Diencephalon (tissue), 1 donor: ENCODE data around the gene NPLOC4. TPM values are rescaled to one million over a fixed set of nuclear protein-coding genes. Genes with fewer than 3 reads are reported as not detected.

Experiments used
- small RNA-seq: library from RNA; depleted of rRNA; stranded (forward); fragments of <200 nt; gene quantifications from one replicate; pipeline ENCODE3, GENCODE V24; 2014
- total RNA-seq: library from RNA; depleted of rRNA; stranded (reverse); fragments of >200 nt; gene quantifications from one replicate; pipeline ENCODE4 v1.2.3, GENCODE V29; 2014

NPLOC4 gene
- 48.0 TPM for total RNA-seq

GRCh38 chr17:81636505-81637288, at the start of gene NPLOC4, which contains the start of gene TSPAN10:
Gene NPLOC4, minus strand, starts transcription at chr17:81637112. Its CDS starts 182 bp downstream, at chr17:81636930.
Gene TSPAN10, plus strand, starts transcription at chr17:81637196. Its CDS starts 5,217 bp downstream, at chr17:81642413.

DNA sequence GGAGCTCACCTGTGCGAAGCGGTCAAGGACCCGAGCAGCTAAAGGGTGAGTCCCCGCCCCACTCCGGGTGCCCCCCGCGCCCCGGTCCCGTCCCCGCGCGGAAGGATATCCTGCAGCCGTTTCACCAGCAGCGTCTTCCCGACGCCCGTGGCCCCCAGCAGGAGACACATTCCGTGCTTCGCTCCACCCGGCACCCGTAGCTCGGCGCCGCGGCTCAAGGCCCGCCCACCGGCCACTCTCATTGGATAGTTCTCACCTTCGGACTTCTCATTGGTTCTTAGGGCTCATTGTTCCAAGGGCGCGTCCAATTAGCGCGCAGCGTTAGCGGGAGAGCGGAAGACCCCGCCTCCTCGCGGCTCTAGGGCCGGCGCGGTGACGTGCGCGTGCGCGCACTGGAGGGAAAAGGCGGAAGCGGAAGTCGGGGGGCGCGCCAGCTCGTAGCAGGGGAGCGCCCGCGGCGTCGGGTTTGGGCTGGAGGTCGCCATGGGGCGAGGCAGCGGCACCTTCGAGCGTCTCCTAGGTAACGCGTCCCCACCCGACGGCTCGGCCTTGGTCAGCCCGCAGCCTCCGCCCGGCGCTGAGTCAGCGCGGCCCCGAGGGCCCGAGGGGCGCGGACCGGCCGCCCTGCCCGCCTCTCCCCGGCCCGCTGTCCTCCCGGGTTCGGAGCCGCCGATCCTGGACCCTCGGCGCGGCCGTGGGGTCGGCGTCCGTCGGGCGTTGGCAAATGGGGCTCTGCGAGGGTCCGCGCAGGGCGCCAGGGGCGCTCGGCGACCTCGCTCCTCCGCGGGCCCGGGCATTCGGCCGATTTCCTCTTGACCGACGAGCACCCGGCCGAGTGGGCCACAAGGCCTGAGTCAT, 46.9 kb upstream of the NPLOC4 start, which contains the start of the genes ARL16 and HGS:
Gene ARL16, minus strand, starts transcription at position 214 of the 858 bp plus-strand sequence. Its CDS starts 44 bp downstream, at position 170.
Gene HGS, plus strand, starts transcription at position 428 of the 858 bp plus-strand sequence. Its CDS starts 56 bp downstream, at position 484.

GRCh38 chr17:81666342-81667191, 29.7 kb upstream of the NPLOC4 start, which contains the start of the genes CCDC137 and OXLD1:
Gene CCDC137, plus strand, starts transcription at chr17:81666737. Its CDS starts 30 bp downstream, at chr17:81666767.
Gene OXLD1, minus strand, starts transcription at chr17:81666605. Its CDS starts 28 bp downstream, at chr17:81666577.

GRCh38 chr17:81656118-81656743, 19.3 kb upstream of the NPLOC4 start, which contains the start of gene PDE6G:
Gene PDE6G, minus strand, starts transcription at chr17:81656542. Its CDS starts 3,237 bp downstream, at chr17:81653305.

DNA sequence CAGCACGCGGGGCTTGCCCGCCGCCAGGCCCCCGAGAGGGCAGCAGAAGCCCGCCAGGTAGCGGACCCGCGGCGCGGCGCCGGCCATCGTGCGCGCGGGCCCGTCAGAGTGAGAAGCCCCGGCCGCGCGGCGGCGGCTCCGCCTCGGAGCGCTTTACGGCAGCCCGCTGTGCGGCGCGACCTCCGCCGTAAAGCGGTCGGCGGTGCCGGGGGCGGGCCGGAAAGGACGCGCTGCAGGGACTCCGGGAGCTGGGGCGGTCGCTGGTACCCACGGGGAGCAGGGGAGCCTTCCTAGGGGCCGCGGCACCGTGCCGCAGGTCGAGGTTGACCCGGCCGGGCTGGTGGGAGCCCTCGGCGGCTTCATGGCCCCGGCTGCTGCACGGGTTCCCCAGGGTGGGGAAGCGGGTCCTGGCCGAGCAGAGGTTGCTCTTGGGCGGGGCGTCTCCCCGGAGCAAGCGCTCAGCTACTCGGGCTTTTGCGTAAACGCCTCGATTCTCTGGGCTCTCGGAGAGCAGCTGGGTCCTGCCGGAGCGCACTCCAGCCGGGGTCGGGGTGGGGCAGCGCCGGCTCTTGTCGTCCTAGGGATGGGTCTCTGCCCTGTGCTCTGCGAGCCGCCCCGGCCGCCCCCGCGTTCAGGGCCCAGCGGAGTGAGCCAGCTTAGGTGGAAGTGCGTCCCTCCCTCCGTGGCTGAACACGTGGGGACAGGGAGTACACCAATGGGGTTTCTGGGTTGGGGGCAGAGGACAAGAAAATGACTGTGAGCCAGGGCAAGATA, 84.5 kb downstream of the NPLOC4 start, which contains the start of gene FAAP100:
Gene FAAP100, minus strand, starts transcription at position 110 of the 774 bp plus-strand sequence. Its CDS starts 23 bp downstream, at position 87.

DNA sequence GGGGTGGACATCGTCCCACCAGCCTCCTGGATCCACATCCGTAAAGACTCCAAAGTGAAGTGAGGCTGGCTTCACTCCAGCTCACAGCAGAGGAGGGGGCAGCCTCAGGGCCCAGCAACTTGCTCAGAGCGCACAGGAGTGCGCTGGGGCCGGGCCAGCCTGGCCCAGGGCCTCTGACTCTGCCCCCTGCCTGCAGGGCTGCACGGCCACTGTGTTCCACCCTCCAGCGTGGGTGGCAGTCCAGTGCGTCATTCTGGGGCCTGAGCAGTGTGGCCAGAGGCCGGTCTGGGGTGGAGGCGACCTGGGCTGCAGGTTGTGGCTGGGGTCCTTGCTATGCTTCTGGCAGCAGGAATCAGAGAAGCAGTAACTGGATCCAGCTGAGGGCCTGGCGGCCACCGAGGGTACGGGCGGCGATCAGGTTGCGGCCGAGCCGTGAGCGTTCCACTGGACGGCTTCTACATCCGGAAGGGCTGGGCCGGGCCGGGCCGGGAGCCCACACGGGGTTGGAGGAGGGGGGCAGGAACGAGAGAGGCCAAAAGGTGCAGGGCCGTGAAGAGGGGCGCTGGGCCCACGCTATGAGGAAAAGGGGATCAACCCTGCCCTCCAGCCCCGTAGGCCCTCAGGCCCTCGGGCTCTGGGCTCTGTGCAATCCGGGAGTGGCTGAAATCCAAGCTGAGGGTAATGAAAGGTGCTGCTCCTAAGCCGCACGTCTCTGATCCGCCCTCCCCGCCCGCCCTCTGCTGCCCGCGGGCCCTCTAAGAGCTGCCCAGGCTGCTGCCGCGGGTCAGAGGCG, 109.1 kb downstream of the NPLOC4 start, which contains the start of gene FSCN2:
Gene FSCN2, plus strand, starts transcription at position 787 of the 793 bp plus-strand sequence. CDS start 155 bp downstream, outside the sequence.

DNA sequence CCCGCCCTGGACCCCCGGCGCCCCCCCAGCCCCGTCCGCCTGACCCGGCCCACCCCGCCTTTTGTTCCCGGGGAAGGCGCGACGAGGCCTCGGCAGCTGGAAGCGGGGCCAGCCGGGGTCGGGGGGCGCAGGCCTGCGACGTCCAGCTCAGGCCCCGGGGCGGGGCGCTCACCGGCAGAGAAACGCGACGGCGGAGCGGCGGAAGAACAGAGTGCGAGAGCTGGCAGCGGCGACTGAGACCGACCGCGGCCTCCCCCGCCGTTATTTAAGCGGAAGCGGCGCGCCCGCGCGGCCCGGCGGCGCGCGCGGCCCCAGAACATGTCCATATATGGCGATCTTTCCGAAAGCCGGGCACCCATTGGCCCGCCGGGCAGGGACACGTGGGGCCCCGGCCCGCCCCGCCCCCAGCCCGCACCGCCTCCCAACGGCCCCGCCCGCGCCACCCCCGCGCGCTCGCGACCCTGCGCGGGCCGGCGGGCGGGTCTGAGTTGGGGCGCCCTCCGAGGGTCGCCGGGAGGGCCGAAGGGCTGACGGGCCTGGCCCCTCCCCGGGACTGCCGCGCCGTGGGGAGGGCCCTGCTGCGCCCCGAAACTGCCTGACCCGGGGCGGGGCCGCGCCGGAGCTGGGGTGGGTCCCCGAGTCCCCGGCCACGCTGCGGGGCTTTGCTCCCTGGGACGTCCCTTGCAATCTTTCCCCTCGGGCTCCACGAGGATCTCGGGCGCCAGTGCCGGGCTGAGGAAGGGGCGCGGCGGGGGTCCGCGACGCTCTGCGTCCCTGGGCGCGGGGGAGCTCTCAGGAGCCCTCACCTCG, 124.1 kb downstream of the NPLOC4 start, which contains the start of gene ACTG1:
Gene ACTG1, minus strand, starts transcription at position 238 of the 810 bp plus-strand sequence. CDS start 445 bp downstream, outside the sequence.

Small RNA genes within 50 kb of the gene (small RNA-seq; reads per million reads assigned to genes)
- gene RF00019, result not detected

Other genes with a start within 250 kb of the NPLOC4 start
- 10.6 TPM for gene BAHCC1, start 241.7 kb downstream of the NPLOC4 start, total RNA-seq
- gene ACTG1, start 124.3 kb downstream of the NPLOC4 start, total RNA-seq, result 6,622 TPM
- 1.4 TPM for gene FSCN2, start 108.7 kb downstream of the NPLOC4 start, total RNA-seq
- gene FAAP100, start 84.8 kb downstream of the NPLOC4 start, total RNA-seq, result 36.9 TPM
- 0.23 TPM for gene TSPAN10, start 84 bp upstream of the NPLOC4 start, total RNA-seq
- gene PDE6G, start 19.4 kb upstream of the NPLOC4 start, total RNA-seq, result not detected
- gene OXLD1, start 29.5 kb upstream of the NPLOC4 start, total RNA-seq, result 9.9 TPM
- gene CCDC137, start 29.6 kb upstream of the NPLOC4 start, total RNA-seq, result 7.6 TPM
- gene ARL16, start 46.7 kb upstream of the NPLOC4 start, total RNA-seq, result 43.1 TPM
- gene HGS, start 46.9 kb upstream of the NPLOC4 start, total RNA-seq, result 47.1 TPM
- 8.5 TPM for gene MRPL12, start 66.3 kb upstream of the NPLOC4 start, total RNA-seq
- gene SLC25A10, start 75.2 kb upstream of the NPLOC4 start, total RNA-seq, result 13.6 TPM
- not detected for gene GCGR, start 167.0 kb upstream of the NPLOC4 start, total RNA-seq
- 88.1 TPM for gene MCRIP1, start 196.2 kb upstream of the NPLOC4 start, total RNA-seq
- not detected for gene PPP1R27, start 197.9 kb upstream of the NPLOC4 start, total RNA-seq
- 90.9 TPM for gene P4HB, start 223.4 kb upstream of the NPLOC4 start, total RNA-seq
- gene ARHGDIA, start 234.2 kb upstream of the NPLOC4 start, total RNA-seq, result 33.2 TPM